Prostate gland (tissue), 2 donors: ENCODE measurements around the gene ZPR1. TPM values are rescaled to one million over a fixed set of nuclear protein-coding genes. Genes with fewer than 3 reads are reported as not detected.
"Not testable (repeated sequence)": the region's sequence is repeated elsewhere in the genome, so short reads cannot be mapped to it uniquely, and the experiment has no call there.

Source experiments
- DNase-seq: peaks from one replicate; pipeline ENCODE4 v3.0.0-alpha.2; 2019; ENCODE audit warnings: low spot score
- H3K27ac ChIP-seq, 2 donors: fragments of 200-600 bp; sonication (generic); 2 replicates each; pipeline ENCODE4 v1.5.1; 2017 to 2019
- H3K27me3 ChIP-seq: fragments of 200-600 bp; sonication (generic); replicated peaks from 2 replicates; pipeline ENCODE4 v1.5.1; 2019; ENCODE audit not compliant: insufficient read depth
- H3K36me3 ChIP-seq, 2 donors: fragments of 200-600 bp; sonication (generic); 1 replicate in 1 of 2; 2 replicates in 1 of 2; pipeline versions ENCODE4 v1.5.1 to v1.8.1; 2017 to 2019
- H3K4me1 ChIP-seq: fragments of 200-600 bp; sonication (generic); replicated peaks from 2 replicates; pipeline ENCODE4 v1.5.1; 2019
- H3K4me3 ChIP-seq, 2 donors: fragments of 200-600 bp; sonication (generic); 2 replicates each; pipeline ENCODE4 v1.5.1; 2017 to 2019
- H3K9me3 ChIP-seq: fragments of 200-600 bp; sonication (generic); 2 replicates; pipeline ENCODE4 v1.5.1; 2017
- CTCF ChIP-seq, 4 experiments: fragments of 200-600 bp in 2 of 4; fragments of 450-650 bp in 2 of 4; sonication (generic) in 2 of 4; IDR thresholded peaks; 1 replicate in 3 of 4; 2 replicates in 1 of 4; pipeline ENCODE4 v1.5.1; 2016 to 2019; ENCODE audit warnings: antibody characterized with exemption in 4 of 4, mild to moderate bottlenecking in 2 of 4, moderate library complexity in 2 of 4
- POLR2A ChIP-seq: fragments of 450-650 bp; IDR thresholded peaks from one replicate; pipeline ENCODE4 v1.6.1; 2016; ENCODE audit warnings: antibody characterized with exemption, mild to moderate bottlenecking
- POLR2AphosphoS5 ChIP-seq: sonication (generic); formaldehyde crosslinking; IDR thresholded peaks from one replicate; pipeline ENCODE4 v1.6.1; 2017; ENCODE audit warnings: antibody characterized with exemption
- WGBS: methylation state at CpG from one replicate; pipeline ENCODE4 v1.1.5; 2018; 5-methylcytosine and 5-hydroxymethylcytosine counted together
- intact Hi-C: fragments of 100-400 bp; cut with DNase I; formaldehyde crosslinking; loops from one replicate; pipeline ENCODE4 v1.14.2; 2022
- total RNA-seq, 2 donors: library from RNA; depleted of rRNA; stranded (reverse); fragments of >200 nt; gene quantifications; one replicate each; pipeline ENCODE4 v1.1.0, GENCODE V29; 2016

ZPR1 gene
- total RNA-seq, 2 donors from 2014 or later = 24.6 to 27.6 TPM

GRCh38 chr11:116771935-116772334, 15.9 kb downstream of the ZPR1 start:
- DNase-seq = no peak
- 0% methylated on average over 2 of the region's 2 CpGs for WGBS
- intact Hi-C loops = no loop called here
- Histone ChIP-seq H3K27ac (peak overlapping the region in 1 of 2 donors; percentile 93), H3K27me3 (no peaks in the 10 kb centered on the region), H3K9me3 (no peaks in the 10 kb centered on the region), H3K4me1 (no peaks in the 10 kb centered on the region), H3K36me3 (no peaks in the 10 kb centered on the region), H3K4me3 (peak overlapping the region; percentile 73 to 74)
- no peak for TF ChIP-seq POLR2A
- TF ChIP-seq CTCF (IDR thresholded peaks at IDR 0.05) = no peak
- TF ChIP-seq POLR2AphosphoS5 = no peak

GRCh38 chr11:116762132-116762531, 25.7 kb downstream of the ZPR1 start:
- DNase-seq = no peak
- Histone ChIP-seq H3K27ac (no peak overlapping the region), H3K4me3 (no peak overlapping the region), H3K36me3 (peaks cover 4% of the 10 kb centered on the region in 2 donors), H3K9me3 (no peaks in the 10 kb centered on the region), H3K4me1 (no peaks in the 10 kb centered on the region), H3K27me3 (no peaks in the 10 kb centered on the region)
- WGBS = 77% methylated on average over 2 of the region's 2 CpGs
- no peak for TF ChIP-seq POLR2AphosphoS5
- TF ChIP-seq CTCF (IDR thresholded peaks at IDR 0.05) = no peak
- intact Hi-C loops = no loop called here

- intact Hi-C loops, DNase-seq: not testable (repeated sequence)
- 83% methylated on average over 8 of the region's 8 CpGs for WGBS
Observed at GRCh38 chr11:116756044-116756443, 31.8 kb downstream of the ZPR1 start.

GRCh38 chr11:116750070-116750718, 37.6 kb downstream of the ZPR1 start:
- Histone ChIP-seq H3K4me3 (no peak overlapping the region), H3K4me1 (no peaks in the 10 kb centered on the region), H3K36me3 (peaks cover 0 to 4% of the 10 kb centered on the region in 2 donors), H3K9me3 (no peaks in the 10 kb centered on the region), H3K27me3 (no peaks in the 10 kb centered on the region), H3K27ac (no peak overlapping the region)
- no peak for TF ChIP-seq POLR2A
- no peak for TF ChIP-seq CTCF (IDR thresholded peaks at IDR 0.05)
- TF ChIP-seq POLR2AphosphoS5 = no peak
- intact Hi-C loops = no loop called here
- WGBS = 93% methylated on average over 2 of the region's 2 CpGs
- DNase-seq = no peak

More at GRCh38 chr11:116756044-116756443, 31.8 kb downstream of the ZPR1 start:
- not testable (repeated sequence) for H3K27me3 ChIP-seq, H3K9me3 ChIP-seq, H3K4me3 ChIP-seq, H3K4me1 ChIP-seq, H3K27ac ChIP-seq, H3K36me3 ChIP-seq

GRCh38 chr11:116742104-116742503, 45.7 kb downstream of the ZPR1 start:
- H3K27ac ChIP-seq = no peak overlapping the region
- H3K4me3 ChIP-seq = no peak overlapping the region
- intact Hi-C loops = no loop called here
- no peaks in the 10 kb centered on the region for H3K36me3 ChIP-seq
- H3K9me3 ChIP-seq = no peaks in the 10 kb centered on the region
- no peak for TF ChIP-seq POLR2A
- no peak for TF ChIP-seq CTCF (IDR thresholded peaks at IDR 0.05)
- TF ChIP-seq POLR2AphosphoS5 = no peak
- no peaks in the 10 kb centered on the region for H3K27me3 ChIP-seq
- no peaks in the 10 kb centered on the region for H3K4me1 ChIP-seq
- DNase-seq = no peak
- 82% methylated on average over 6 of the region's 6 CpGs for WGBS
